HG02938 (cell line): ENCODE results near the gene CTNNA3.
A peak's percentile ranks its signal among the peaks of the same experiment; 100 is the strongest.

Experiments used
- ATAC-seq: cut with Tn5 transposase; IDR thresholded peaks from one replicate; pipeline ENCODE4 v1.9.1; 2021; ENCODE audit warnings: mild to moderate bottlenecking, moderate library complexity; ENCODE audit not compliant: unreplicated experiment

CTNNA3 gene

DNA sequence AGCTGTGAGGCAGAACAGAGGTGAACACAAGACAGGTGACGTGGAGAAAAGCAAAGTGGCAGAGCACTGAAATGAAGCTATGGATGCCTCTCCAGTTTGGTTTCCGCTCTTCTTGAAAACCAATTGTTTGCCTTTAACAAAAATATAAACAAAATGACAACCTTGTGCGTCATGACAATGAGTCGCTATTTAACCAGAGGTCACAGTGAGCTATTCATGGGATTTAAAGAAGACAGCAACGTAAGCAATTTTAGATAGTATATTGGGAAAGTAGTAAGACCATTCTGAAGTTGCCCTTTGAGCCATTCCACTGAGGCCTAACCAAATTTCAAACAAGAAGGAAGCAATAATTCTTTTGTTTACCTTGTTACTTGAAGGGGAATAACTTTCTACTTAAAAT, 785.3 kb downstream of the CTNNA3 start:
- no peak for ATAC-seq

DNA sequence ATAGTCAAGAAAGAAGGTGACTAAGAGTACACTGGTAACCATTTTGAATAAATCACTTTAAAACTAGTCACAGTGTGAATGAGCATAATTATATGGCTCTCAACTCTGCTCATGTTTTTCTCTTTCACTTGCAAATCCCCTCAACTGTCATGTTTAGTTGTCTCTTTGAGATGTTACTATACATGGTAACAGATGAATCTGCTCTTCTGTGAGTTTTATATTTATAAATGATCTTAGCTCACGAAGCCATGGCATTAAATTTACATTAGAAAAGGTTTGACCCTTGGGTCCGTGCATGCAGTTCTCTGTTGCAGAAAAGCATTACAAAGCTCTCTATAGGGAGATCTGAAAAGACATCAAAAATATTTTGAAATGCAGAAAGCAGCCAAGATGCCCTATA, 803.1 kb downstream of the CTNNA3 start:
- ATAC-seq, result no peak

DNA sequence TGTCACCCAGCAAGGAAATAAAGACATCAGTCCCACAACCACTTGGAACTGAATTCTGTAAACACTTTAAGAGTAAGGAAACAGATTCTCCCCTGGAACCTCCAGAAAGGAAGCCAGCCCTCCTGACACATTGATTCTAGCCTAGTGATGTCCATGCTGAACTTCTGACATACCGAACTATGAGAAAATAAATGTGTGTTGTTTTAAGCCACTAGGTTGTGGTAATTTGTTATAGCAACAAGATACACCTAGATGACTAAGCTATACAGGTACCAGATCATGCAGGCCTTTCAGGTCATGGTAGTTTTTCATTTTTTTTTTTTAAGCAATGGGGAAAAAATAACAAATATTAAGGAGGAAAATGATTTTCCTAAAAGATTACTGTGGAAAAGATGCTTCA, 807.8 kb downstream of the CTNNA3 start:
- no peak for ATAC-seq

DNA sequence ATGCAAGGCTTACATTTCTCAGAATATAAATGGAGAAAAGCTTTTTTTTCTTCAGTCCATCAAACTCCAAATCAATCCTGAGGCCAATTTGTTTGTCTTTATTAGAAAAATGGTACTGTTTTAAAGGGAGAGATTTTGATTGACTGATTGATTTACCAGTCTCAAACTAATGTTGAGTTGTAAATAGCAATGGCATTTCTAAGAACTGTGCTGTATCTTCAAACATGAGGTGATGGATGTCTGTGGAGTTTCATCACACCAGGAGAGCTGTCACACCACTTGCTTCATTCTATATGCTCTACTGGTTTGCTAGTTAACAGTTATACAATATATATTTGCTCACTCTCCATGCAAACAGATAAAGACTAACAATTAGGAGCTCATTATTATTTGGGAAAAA, 809.1 kb downstream of the CTNNA3 start:
- ATAC-seq, result no peak

DNA sequence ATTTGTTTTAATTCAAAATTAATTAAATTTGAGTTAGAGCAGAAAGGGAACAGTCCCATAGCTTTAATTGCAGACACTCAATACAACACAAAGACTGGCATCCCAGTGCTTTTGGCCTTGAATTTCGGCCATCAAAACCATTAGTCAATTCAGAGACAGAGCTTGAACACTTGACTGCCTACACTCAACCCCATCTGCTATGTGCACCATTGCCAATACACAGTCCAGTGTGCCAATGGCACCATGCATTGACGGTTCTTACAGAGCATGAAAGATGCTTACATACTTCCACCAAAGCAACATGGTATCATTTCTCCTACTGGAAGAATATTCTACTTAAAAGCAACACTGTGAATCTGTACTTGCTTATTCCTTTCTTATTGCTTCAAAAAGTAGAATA, 813.7 kb downstream of the CTNNA3 start:
- ATAC-seq, result no peak

DNA sequence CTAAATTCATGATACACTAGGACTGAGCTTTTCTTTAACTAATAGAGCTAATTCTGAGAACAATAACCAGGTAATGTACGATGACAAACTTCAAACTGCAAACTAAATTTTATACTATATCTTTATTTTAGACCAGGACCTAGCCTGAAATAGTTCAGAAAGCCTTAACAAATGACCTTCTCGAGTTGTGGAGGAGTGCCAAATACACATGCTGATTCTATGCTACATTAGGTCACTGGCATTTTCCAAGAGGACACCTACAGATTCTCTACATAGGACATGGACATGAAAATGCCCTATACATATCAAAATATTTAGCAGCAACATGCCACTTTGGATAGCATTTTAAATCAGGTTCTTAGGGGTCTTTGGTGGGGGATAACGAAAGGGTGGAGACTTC, 814.2 kb downstream of the CTNNA3 start:
- no peak for ATAC-seq

DNA sequence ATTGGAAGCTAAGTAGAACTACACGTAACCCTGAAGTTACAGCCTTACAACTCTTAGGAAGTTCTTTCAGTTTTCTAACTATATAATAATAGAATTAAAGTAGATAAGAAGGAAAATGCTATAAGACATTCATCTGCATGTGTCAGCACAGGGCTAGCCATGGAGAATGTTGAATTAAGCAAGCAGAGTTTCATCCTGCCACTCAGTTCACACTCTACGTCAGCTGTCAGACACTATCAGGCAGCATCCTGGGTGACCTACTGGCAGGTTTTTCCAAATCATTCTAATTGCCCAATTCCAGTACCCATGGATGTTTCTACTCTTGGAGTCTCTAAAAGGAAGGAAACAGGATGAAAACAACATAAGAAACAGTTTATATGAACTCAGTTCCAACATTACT, 815.2 kb downstream of the CTNNA3 start:
- ATAC-seq, result no peak

DNA sequence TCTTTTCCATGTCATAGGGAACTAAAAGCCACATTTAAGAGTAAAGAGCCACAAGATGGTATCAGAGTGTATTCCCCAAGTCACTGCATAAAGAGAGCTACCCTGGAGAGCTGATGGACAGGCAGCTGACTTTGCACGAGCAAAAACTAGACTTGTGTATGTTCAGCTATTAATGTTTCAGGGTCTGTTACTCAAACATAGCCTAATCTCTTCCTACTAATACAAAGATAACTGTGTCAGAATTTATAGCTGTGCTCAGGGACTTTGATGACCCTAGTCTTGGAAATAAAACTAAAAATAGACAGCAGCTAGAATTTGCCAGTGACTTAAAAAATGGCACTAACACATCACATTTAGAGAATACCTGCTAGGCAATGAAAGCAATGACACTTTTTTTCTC, 815.7 kb downstream of the CTNNA3 start:
- ATAC-seq, result no peak

DNA sequence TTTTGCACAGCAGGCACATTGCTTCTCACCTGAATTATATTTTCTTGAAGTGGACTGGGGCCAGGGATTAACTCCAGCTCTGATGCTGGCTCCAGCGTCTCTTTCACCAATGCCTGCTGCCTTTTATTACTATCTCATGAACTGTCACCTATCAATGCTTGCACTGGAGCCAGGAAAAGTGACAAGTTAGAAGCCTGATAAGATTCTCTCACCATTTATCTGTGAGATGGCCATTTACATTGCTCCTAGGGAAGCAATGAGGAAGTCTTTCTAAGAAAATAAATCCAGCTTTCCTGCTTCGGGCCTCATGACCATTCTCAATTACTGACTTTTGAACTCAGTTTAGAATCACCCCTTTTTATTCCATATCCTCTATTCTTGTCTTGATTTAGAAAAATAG, 818.6 kb downstream of the CTNNA3 start:
- no peak for ATAC-seq

DNA sequence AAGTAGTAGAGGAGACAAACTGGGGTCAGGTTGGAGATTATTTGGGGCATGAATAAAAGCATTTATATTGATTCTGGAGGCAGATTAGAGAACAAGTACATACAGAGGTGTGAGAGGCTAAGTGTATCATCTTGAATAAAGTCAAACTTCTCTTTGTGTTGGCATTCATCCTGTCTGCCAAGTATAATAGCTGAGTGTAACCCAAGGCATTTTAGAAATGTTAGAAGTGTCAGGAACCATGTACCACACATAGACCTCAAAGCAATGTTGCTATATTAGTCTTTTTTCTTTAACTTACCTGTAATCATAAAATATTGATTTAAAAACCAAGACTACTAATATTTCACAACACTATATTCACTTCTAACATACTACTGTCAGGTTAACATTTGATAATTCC, 826.4 kb downstream of the CTNNA3 start:
- no peak for ATAC-seq

DNA sequence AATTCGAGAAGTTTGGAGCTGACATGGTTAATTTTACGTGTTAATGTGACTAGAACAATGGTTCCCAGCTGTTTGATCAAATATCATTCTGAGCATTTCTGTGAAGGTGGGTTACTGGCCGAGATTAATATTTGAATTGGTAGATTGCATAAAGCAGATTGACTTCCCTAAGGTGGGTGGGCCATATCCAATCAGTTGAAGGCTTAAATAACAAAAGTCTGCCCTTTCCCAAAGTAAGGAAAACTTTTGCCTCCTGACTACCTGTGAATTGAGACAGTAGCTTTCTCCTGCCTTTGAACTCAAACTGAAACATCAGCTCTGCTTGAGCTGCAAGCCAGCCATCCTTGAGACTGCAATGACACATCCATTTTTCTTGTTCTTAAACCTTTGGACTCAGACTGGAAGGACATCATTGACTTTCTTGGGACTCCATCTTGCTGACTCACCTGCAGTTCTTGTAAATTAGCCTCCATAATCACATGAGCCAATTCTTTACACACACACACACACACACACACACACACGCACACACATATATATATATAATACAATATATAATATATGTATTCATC, 833.2 kb downstream of the CTNNA3 start:
- no peak for ATAC-seq

DNA sequence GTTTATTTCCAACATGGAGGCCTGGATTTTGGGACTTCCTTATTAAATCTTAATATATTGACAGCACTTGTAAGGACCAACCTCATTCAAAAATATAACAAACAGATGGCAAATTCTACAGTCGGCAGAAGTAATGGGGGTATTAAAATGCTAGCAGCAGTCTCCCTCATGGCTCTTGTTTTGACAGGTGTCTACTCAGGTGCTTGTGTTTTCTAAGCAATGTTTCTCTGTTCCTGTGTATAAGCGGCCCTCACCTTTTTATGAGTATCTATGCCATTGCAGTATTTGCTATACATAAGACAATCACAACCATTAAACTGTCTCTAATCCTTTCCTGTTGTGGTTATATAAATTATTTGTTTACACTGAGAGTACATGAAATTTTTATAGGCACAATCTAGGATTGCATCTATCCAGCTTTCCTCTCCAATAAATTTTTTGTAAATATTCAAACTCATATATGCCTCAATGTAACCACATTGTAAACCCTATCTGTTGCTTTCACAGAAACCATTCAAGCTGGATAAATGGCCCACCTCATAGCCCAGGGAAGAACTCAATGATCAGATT, 835.5 kb downstream of the CTNNA3 start:
- no peak for ATAC-seq

DNA sequence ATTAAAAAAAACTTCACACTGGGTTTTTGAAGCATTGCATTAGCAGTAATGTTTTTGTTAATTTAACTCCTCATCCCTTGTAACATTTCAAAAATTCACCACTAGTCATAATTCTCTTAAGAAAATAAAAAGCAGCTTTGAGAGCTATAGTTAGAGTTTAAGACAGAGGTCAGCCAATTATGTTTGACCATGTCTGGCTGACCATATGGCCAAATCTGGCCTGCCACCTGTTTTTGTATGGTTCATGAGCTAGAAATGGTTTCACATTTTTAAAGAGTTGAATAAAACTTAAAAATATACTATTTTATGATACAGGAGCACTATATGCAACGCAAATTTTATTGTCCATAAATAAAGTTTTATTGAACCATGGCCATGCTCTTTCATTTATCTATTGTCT, 843.2 kb downstream of the CTNNA3 start:
- no peak for ATAC-seq

DNA sequence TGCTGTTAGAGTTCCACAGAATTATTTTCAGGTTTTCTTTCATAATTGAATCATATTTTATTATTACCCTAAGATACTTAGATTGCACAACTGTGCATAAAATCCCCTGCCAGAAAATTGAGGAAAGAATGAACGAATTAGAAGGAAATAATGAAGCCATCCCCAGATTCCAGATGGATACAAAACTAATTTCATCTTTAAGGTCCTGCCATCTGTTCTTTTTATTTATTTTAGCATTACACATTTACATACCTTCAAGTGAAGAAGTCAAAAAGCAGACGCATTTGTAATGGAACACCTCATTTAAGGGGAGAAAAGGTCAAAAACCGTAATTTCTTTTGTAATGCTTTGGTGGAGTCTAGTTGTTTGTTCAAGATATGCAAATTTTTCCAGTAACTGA, 847.1 kb downstream of the CTNNA3 start:
- ATAC-seq, result no peak

DNA sequence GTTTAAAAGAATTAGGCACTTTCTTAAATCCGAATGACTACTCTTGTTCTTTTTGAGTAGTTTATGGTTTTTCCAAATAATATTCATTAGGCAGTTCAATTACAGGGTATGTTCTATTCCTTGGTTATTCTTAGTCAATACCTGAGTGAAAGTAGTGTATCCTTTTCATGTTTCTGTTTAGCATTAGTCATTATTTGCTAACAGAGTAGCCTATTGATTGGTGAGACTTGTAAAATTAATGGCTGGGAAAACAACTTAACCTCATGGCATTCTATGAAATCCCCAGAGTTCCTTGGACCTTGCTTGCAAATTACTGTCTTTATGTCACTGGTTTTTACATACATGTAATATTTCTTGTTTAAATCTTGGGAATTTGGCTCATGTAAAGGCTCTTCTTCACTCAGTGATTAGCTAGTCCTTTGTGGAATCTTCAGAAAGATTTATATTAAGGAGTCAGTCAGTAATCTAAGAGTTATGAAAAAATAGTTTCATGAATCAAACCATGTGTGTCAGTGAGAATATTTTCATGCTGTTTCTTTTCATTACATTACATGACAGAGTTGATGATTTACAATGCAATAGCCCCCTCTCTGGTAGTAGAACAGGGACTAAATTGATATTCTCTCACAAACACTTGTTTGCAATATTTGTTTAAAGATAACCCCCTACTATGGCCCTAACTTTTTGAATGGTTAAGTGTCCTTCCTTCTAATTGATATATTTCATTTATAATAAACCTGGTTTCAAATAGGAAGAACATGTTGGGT, 851.6 kb downstream of the CTNNA3 start:
- ATAC-seq, result no peak

DNA sequence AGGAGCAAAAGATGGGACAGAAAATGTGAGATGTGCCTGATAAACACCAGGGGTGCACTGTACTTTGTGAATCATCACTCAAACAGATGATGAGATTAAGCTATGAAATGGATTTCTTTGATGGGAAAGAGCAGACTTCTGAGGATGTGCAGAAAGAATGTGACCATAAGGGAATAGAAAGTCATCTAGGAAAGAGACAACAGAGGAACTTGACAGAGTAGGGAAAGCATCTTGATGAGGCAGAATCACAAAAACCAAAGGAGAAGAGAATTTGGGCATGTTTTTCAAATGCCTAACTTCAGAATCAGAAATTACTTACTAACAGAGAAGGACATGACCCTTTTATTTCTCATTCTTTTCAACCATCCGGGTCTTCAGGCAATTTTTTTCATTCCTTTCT, 852.6 kb downstream of the CTNNA3 start:
- ATAC-seq, result no peak

DNA sequence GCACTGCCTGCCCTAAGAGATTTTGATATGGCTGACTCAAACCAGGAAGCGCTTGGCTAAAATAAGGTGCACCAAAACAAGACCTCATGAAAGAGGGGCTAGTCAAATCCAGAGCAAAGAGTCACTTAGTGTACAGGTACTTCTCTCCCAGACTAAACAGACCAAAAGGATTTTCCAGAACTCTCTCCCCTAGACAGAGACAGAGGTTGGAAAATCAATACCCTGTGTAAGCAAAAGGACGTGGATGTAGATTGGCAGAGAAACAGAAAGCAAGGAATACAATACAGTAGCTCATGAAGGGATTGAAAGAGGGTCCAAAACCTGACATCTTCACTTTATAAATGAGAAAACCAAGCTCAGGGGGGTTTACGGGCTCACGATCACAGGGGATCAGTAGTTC, 853.1 kb downstream of the CTNNA3 start:
- ATAC-seq, result no peak

DNA sequence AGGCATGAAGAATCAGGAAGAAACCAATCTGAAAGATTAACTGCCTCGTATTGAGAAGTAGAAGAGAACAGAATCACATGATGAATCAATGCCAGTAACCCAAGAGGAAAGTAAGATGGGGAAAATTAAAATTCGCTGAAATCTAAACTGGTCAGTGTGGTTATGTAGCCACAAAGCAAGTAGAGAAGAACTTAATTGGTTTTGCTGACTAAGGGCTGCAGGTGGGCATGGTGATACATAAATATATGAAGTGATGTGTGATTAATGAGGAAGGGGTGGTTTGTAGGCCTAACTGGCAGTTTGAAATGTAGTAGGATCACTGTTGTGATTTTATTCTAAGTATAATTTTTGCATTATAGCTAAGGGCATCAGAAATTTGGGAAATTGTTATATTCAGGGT, 853.6 kb downstream of the CTNNA3 start:
- ATAC-seq, result no peak

DNA sequence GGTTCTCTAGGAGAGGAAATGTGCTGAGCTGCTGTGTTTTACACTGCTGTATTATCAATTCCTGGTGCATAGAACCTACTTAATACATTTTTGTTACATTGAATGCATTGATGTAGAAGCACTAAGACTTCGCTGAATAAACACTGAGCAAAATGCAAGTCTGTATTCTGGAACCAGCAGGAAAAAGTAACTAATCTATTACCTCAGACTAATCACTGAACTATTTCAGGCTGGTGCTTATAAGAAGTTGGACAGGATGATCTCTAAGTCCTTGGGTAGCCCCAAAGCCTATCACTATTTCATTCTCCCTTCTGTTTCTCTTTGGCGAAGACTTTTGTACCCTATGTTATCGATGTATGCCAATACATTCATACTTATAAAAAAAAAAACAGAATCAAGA, 857.3 kb downstream of the CTNNA3 start:
- ATAC-seq, result no peak

DNA sequence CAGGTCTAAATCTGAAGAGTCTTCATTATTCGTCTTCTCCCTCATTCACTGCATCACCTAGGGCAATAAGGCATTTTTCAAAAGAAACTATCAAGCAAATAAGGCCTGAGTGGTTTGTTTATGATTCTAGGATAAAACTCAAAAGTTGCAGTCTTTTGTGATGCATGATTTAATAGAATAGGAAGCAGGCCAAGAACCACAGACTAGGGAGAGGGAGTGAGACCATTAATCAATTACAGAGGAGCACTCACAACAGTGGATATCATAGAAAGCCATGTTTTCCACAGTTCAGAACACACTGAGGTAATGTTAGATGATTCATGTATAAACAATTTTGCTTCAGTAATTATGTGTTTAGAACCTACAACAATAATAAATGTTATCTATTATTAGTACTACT, 858.0 kb downstream of the CTNNA3 start:
- ATAC-seq, result no peak

DNA sequence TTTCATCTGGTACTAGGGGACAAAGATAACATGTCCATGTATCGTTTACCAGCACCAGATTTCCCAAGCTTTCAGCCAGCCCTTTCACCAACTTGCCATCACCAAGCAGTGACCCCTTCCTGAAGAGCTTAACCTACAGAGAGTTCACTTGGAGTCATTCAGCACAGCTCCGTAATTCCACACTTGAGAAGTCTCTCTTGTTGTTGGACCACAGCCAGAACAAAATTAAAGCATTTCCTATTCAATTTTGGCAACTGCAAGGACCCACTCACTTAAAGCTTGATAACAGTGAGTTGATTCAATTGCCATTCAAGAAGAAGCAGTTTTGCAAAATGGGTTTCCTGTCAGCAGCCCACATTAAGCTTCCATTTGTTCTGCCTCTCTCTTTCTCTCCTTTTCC, 858.7 kb downstream of the CTNNA3 start:
- ATAC-seq, result no peak

DNA sequence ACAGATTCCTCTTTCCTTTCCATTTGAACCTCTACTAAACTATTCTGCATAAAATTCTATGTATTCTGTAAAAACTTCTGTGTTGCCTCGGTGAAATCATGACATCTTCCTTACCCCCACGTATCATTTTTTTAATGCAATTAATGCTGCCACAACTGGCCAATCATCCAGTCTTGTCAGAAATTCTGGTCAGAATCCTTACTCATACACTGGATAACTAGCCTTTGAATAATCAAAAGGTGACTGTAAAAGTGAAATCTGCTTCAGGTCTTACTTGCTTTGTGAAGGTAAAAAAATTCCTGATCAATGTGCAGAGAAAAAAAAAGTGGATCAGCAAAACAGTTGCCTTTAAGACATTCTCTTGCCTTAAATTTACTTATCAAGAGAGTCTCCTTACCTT, 859.2 kb downstream of the CTNNA3 start:
- no peak for ATAC-seq

DNA sequence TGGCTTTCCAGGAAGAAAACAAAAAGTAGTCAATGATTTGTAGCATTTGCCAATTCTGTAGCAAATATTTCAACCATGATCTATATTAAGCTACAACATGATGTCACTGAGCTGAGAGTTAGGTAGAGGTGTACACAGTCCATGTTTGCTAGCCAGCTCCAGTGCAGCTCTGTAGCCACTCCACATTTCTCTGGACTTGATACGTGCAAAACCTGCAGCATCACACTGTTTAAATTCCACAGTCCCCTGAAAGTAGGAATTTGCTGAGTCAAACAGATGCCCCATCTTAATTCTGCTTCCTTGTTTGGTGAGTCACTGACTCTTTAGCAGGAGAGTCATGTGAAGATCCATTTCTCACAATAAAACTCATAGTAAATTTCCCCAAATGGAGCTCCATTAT, 859.9 kb downstream of the CTNNA3 start:
- ATAC-seq, result peak; percentile 54
